BE2C (cell line): ENCODE measurements around the gene SEC24D.

Experiments
- DNase-seq: peaks from one replicate; pipeline ENCODE4 v3.0.0-alpha.2; 2020
- H3K27me3 ChIP-seq: fragments of 250-450 bp; sonication (Bioruptor Pico); 2 replicates; pipeline ENCODE4 v1.5.1; 2020; ENCODE audit warnings: mild to moderate bottlenecking
- H3K36me3 ChIP-seq: fragments of 250-450 bp; sonication (Bioruptor Pico); 2 replicates; pipeline ENCODE4 v1.5.1; 2020; ENCODE audit warnings: mild to moderate bottlenecking
- H3K4me1 ChIP-seq: fragments of 250-450 bp; sonication (Bioruptor Pico); 2 replicates; pipeline ENCODE4 v1.5.1; 2020
- H3K4me3 ChIP-seq: 2 replicates; pipeline ENCODE4 v1.5.1; 2011; ENCODE audit warnings: low read depth, low read length
- H3K9me3 ChIP-seq: fragments of 250-450 bp; sonication (Bioruptor Pico); 2 replicates; pipeline ENCODE4 v1.5.1; 2020
- TF ChIP-seq, protein P1 (sequence below): IDR thresholded peaks from 2 replicates; pipeline ENCODE4 v1.5.1; 2012; ENCODE audit warnings: mild to moderate bottlenecking, low read depth, low read length

SEC24D gene

DNA sequence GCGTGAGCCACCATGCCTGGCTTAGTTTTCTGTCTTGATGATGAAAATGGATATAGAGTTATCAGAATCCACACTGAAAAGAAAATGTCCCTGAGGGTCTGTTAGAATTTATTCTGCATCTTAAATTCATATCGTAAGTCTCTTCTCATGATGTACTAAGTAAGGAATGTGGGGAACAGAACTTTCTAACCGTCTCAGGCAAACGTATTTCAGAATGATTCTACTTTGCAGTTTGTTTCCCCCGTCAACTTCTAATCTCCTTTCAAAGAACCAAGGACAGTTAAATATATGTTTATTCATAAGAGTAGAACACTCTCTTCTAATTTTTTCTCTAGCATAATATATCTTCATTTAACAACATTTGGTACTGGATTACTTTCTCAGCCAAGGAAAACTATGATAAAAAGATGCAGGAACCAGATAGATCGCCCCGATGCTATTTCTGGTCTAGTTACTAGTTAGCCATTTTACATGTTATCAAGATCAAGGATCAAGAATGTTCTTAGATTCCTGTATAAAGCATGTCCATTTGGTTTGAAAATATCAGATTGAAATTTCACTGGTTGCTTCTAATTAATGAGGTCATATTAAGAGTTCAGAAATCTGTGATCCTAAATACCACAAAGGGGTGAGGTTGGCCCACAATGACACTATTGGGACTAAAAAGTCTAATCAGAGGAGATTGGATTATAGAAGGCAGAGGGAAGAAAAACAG, 101.3 kb downstream of the SEC24D start:
- DNase-seq = no peak
- peaks cover 73% of the 10 kb centered on the region for H3K36me3 ChIP-seq
- TF ChIP-seq, protein P1, sequence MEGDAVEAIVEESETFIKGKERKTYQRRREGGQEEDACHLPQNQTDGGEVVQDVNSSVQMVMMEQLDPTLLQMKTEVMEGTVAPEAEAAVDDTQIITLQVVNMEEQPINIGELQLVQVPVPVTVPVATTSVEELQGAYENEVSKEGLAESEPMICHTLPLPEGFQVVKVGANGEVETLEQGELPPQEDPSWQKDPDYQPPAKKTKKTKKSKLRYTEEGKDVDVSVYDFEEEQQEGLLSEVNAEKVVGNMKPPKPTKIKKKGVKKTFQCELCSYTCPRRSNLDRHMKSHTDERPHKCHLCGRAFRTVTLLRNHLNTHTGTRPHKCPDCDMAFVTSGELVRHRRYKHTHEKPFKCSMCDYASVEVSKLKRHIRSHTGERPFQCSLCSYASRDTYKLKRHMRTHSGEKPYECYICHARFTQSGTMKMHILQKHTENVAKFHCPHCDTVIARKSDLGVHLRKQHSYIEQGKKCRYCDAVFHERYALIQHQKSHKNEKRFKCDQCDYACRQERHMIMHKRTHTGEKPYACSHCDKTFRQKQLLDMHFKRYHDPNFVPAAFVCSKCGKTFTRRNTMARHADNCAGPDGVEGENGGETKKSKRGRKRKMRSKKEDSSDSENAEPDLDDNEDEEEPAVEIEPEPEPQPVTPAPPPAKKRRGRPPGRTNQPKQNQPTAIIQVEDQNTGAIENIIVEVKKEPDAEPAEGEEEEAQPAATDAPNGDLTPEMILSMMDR = no peak
- H3K4me1 ChIP-seq = no peaks in the 10 kb centered on the region; the same call in 1 of the 2 replicates
- H3K27me3 ChIP-seq = no peaks in the 10 kb centered on the region
- H3K4me3 ChIP-seq = no peak overlapping the region
- no peaks in the 10 kb centered on the region for H3K9me3 ChIP-seq

DNA sequence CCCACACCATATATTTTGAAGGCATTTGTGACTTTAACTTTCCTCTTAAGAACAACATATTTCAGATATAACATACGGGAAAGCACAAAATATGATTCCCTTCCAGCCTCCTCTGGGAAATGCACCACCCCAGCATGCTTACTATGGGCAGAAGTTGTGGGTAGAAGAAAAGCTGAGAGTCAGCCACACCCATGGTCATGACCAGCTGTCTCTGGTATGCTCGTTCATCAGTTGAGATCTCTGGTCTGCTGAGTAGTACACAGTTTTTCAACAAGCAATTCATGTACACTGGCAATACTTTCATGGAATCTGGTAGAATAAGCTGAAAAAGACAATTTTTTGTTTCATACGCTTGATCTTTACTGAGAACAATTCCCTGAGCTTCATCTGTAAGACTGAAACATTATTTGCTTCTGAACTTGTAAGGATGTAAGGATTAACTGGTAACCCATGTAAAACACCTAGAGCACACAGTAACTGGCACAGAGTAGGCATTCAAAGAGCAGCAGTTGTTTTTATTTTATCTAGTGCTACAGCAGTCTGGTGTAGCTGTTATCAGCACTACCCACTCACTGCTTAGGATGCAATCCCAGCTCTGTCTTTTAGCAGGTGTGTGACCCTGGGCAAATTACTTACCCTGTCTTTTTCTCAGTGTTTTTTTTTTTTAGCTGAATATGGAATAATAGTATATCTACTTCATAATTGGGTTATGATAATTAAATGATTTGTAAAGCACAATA, 103.2 kb downstream of the SEC24D start:
- no peak overlapping the region for H3K4me3 ChIP-seq
- H3K36me3 ChIP-seq = peaks cover 75% of the 10 kb centered on the region
- TF ChIP-seq, protein P1 = no peak
- DNase-seq = no peak
- no peaks in the 10 kb centered on the region; the same call in 1 of the 2 replicates for H3K4me1 ChIP-seq
- H3K27me3 ChIP-seq = no peaks in the 10 kb centered on the region
- H3K9me3 ChIP-seq = no peaks in the 10 kb centered on the region

DNA sequence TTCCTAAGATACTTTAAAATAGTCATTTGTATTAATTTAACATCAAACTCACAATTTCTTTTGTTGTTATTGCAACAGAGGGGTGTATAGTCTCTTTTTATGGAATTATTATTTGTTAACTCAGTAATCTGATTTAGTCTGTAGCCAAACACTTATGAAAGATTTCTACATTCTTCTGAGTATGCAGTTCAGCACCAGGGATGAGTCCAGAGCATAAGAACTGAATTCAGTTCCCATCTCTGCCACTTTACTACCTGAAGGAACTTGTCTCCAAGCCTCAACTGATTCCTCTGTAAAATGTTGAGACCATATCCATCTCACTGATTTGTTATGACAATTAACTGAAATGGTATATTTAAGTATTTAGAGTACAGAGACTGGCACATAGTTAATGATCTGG, 105.2 kb downstream of the SEC24D start:
- TF ChIP-seq, protein P1 = no peak
- H3K36me3 ChIP-seq = peaks cover 80% of the 10 kb centered on the region

DNA sequence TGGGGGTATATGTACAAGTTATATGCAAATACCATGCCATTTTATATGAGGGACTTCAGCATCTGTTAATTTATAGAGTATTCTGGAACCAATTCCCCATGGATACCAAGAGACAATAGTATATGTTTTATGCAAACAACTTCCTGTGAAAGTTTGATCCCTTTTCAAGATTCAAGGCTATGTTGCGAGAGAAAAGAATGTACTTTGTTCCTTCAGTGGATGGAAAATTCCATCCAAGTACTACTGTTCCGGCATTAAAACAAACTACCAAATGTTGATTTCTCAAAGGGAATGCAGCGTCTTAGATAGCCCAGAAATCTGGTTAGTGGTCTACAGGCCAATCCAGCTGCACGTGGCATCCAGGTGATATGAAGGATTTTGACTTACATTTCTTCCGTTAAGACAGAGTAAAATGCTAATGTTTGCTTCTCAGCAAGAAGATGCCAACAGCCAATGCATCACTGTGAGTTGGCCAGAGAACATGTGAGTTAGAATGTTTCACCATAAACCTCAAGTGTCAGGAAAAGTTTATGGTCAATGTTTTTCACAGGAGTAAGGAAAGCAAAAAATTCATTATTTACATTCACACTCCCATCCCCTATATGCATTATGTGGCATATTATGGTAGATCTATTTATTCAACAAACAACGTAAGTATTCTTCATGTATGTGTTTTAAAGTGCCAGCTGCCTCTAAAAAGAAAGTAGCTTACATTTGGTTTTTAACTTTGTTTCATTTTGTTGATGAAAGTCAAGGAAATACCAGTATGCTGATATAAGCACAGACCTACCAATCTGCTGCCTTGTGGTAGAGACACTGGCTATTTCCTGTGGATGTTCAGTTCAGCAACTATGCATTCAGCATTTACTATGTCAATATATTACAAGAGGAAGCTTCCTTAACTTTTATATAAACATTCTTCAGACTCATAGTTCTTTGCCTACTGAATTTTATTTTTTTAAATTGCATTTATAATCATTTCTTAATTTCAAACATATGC, 106.3 kb downstream of the SEC24D start:
- TF ChIP-seq, protein P1 = no peak
- no peaks in the 10 kb centered on the region for H3K4me1 ChIP-seq
- H3K9me3 ChIP-seq = no peaks in the 10 kb centered on the region
- H3K36me3 ChIP-seq = peaks cover 79% of the 10 kb centered on the region
- no peak for DNase-seq
- H3K4me3 ChIP-seq = no peak overlapping the region
- H3K27me3 ChIP-seq = no peaks in the 10 kb centered on the region

More for the DNA sequence above, 105.2 kb downstream of the SEC24D start:
- DNase-seq = no peak
- Histone ChIP-seq H3K4me3 (no peak overlapping the region), H3K4me1 (no peaks in the 10 kb centered on the region; the same call in 1 of the 2 replicates), H3K9me3 (no peaks in the 10 kb centered on the region), H3K27me3 (no peaks in the 10 kb centered on the region)

DNA sequence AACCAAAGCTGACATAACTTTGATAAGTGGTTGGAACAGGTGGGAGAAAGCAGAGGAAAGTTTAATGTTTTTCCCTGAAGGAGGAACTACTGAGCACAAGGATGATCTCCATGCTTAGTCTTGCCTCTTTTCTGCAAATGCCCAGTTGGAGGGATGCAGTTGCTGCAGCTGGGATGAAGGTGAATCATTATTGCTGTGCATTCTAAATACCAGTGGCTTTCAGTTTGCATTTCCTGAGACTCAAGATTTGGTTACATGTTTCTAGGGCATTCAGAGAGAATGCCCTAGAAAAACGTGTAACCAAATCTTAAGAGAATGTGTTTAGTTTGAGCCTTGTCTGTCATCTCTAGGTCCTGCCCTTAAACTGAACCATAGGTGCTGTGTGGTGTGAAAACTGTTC, 108.6 kb downstream of the SEC24D start:
- DNase-seq = no peak

More for the DNA sequence above, 108.6 kb downstream of the SEC24D start:
- Histone ChIP-seq H3K9me3 (no peaks in the 10 kb centered on the region), H3K36me3 (peaks cover 77% of the 10 kb centered on the region), H3K4me3 (no peak overlapping the region), H3K27me3 (no peaks in the 10 kb centered on the region), H3K4me1 (no peaks in the 10 kb centered on the region)
- TF ChIP-seq, protein P1 = no peak
